Nephron progenitor cell (in vitro differentiated cells): ENCODE results near the gene NRTN.

Experiments used
- DNase-seq: peaks from one replicate; pipeline ENCODE4 v3.0.0; 2021
- H3K27ac Mint-ChIP-seq: 2 replicates; pipeline ENCODE4 v1.8.0; 2021; ENCODE audit warnings: mild to moderate bottlenecking, moderate library complexity, mixed read lengths
- H3K27me3 Mint-ChIP-seq: 2 replicates; pipeline ENCODE4 v1.8.0; 2021; ENCODE audit warnings: mild to moderate bottlenecking, low read depth, mixed read lengths; ENCODE audit not compliant: poor library complexity
- H3K36me3 Mint-ChIP-seq: 2 replicates; pipeline ENCODE4 v1.8.0; 2021; ENCODE audit warnings: low read depth, mixed read lengths
- H3K4me1 Mint-ChIP-seq: 2 replicates; pipeline ENCODE4 v1.8.0; 2021; ENCODE audit warnings: mixed read lengths
- H3K4me3 Mint-ChIP-seq: 2 replicates; pipeline ENCODE4 v1.8.0; 2021; ENCODE audit warnings: mild to moderate bottlenecking, moderate library complexity, mixed read lengths
- H3K9me3 Mint-ChIP-seq: 2 replicates; pipeline ENCODE4 v1.8.0; 2021; ENCODE audit warnings: mild to moderate bottlenecking, moderate library complexity, mixed read lengths
- TF ChIP-seq, protein P1 (sequence below): fragments of 200-600 bp; sonication (generic); IDR thresholded peaks from 2 replicates; pipeline ENCODE4 v1.5.0; 2021; ENCODE audit warnings: antibody characterized with exemption

NRTN gene

GRCh38 chr19:5804516-5805461, at the start of gene NRTN:
TSS of gene NRTN (plus strand) at chr19:5805067. CDS start at chr19:5824166, 19,099 bp downstream.
- TF ChIP-seq, protein P1, sequence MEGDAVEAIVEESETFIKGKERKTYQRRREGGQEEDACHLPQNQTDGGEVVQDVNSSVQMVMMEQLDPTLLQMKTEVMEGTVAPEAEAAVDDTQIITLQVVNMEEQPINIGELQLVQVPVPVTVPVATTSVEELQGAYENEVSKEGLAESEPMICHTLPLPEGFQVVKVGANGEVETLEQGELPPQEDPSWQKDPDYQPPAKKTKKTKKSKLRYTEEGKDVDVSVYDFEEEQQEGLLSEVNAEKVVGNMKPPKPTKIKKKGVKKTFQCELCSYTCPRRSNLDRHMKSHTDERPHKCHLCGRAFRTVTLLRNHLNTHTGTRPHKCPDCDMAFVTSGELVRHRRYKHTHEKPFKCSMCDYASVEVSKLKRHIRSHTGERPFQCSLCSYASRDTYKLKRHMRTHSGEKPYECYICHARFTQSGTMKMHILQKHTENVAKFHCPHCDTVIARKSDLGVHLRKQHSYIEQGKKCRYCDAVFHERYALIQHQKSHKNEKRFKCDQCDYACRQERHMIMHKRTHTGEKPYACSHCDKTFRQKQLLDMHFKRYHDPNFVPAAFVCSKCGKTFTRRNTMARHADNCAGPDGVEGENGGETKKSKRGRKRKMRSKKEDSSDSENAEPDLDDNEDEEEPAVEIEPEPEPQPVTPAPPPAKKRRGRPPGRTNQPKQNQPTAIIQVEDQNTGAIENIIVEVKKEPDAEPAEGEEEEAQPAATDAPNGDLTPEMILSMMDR, result no peak
- peak; percentile 63 for DNase-seq
- Mint-ChIP-seq H3K36me3 (no peaks in the 10 kb centered on the region), H3K9me3 (no peaks in the 10 kb centered on the region), H3K4me1 (peaks cover 45% of the 10 kb centered on the region), H3K27me3 (peaks cover 21% of the 10 kb centered on the region), H3K4me3 (peak within 1 kb of the TSS; percentile 77), H3K27ac (no peak within 1 kb of the TSS)

DNA sequence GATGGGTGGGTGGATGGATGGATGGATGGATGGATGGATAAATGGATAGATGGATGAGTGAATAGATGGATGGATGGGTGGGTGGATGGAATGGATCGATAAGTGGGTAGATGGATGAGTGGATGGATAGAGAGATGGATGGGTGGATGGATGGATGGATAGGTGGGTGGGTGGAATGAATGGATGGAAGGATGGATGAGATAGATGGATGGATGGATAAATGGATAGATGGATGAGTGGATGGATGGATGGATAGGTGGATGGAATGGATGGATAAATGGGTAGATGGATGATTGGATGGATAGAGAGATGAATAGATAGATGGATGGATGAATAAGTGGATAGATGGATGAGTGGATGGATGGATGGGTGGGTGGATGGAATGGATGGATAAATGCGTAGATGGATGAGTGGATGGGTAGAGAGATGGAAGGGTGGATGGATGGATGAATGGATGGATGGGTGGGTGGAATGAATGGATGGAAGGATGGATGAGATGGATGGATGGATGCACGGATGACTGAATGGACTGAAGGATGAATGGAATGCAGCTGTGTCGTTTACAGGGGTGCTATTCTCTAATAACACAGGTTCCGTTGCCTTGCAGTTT, 42.2 kb upstream of the NRTN start:
- TF ChIP-seq, protein P1, result no peak
- no peaks in the 10 kb centered on the region for H3K9me3 Mint-ChIP-seq
- H3K27me3 Mint-ChIP-seq, result peaks cover 18% of the 10 kb centered on the region
- H3K4me1 Mint-ChIP-seq, result no peaks in the 10 kb centered on the region
- no peak overlapping the region for H3K27ac Mint-ChIP-seq
- DNase-seq, result no peak
- no peaks in the 10 kb centered on the region for H3K36me3 Mint-ChIP-seq
- no peak overlapping the region for H3K4me3 Mint-ChIP-seq

DNA sequence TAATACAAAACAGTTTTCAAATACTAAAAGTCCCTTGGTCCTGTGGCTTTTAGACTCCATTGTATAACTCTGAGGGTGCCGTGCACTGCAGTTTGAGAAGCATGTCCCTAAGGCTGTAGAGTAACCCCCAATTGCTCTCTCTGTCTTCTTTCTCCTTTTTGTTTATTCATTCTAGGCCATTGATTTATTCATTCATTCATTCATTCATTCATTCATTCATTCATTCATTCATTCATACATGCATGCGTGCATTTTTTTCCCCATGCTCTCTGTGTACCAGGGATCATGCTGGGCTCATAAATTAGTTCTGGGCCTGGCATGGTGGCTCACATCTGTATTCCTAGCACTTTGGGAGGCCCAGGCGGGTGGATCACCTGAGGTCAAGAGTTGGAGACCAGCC, 39.6 kb upstream of the NRTN start:
- H3K4me1 Mint-ChIP-seq, result peaks cover 5% of the 10 kb centered on the region
- peak overlapping the region; percentile 24 for H3K27ac Mint-ChIP-seq
- DNase-seq, result no peak
- no peaks in the 10 kb centered on the region for H3K9me3 Mint-ChIP-seq
- no peak overlapping the region for H3K4me3 Mint-ChIP-seq
- H3K27me3 Mint-ChIP-seq, result peaks cover 7% of the 10 kb centered on the region
- no peaks in the 10 kb centered on the region for H3K36me3 Mint-ChIP-seq
- TF ChIP-seq, protein P1, result no peak

- H3K4me3 Mint-ChIP-seq, result no peak overlapping the region
- no peak for DNase-seq
- no peaks in the 10 kb centered on the region for H3K36me3 Mint-ChIP-seq
- peaks cover 9% of the 10 kb centered on the region for H3K27me3 Mint-ChIP-seq
- H3K9me3 Mint-ChIP-seq, result no peaks in the 10 kb centered on the region
- no peak overlapping the region for H3K27ac Mint-ChIP-seq
- peaks cover 5% of the 10 kb centered on the region for H3K4me1 Mint-ChIP-seq
- TF ChIP-seq, protein P1, result no peak
These were observed 36.9 kb upstream of the NRTN start for GRCh38 chr19:5767949-5768348.

GRCh38 chr19:5772416-5772815, 32.5 kb upstream of the NRTN start:
- H3K9me3 Mint-ChIP-seq, result no peaks in the 10 kb centered on the region
- no peak for DNase-seq
- H3K4me1 Mint-ChIP-seq, result peaks cover 5% of the 10 kb centered on the region
- no peaks in the 10 kb centered on the region for H3K36me3 Mint-ChIP-seq
- peaks cover 19% of the 10 kb centered on the region for H3K27me3 Mint-ChIP-seq
- H3K4me3 Mint-ChIP-seq, result no peak overlapping the region
- H3K27ac Mint-ChIP-seq, result no peak overlapping the region
- TF ChIP-seq, protein P1, result no peak
